Measurements from ENCODE around the gene CLCN5.

CLCN5 gene

DNA sequence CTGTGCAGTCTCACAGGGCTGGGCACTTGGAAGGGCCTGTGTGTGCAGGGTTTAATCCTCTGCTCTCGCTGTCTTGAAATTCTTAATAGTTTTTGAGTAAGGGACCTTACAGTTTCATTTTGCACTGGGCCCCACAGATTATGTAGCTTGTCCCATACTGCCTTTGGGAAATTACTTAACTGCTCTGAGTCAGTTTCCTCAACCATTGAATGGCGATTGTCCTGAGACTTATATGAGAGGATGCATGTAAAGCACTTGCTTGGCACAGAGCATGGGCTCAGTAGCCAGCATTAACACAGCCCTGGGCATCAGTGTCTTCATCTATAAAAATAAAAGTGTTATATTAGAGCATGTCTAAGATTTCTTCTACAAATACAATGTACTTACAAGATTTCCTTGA lies 55.8 kb downstream of the CLCN5 start:
- H3K9me3 ChIP-seq (ENCODE audit: control insufficient read depth, insufficient read depth, low read length), result no peaks in the 10 kb centered on the region
- H3K4me3 ChIP-seq (ENCODE audit: low read depth, low read length), result no peak overlapping the region
- H3K36me3 ChIP-seq (ENCODE audit: control insufficient read depth, insufficient read depth, low read length), result no peaks in the 10 kb centered on the region
- no peaks in the 10 kb centered on the region for H3K27me3 ChIP-seq (ENCODE audit: control insufficient read depth, insufficient read depth, low read length)
- H3K4me1 ChIP-seq (ENCODE audit: control insufficient read depth, insufficient read depth, low read length), result no peaks in the 10 kb centered on the region
- H3K9ac ChIP-seq (ENCODE audit: low read depth, low read length), result no peak overlapping the region

- H3K9ac ChIP-seq (ENCODE audit: low read depth, low read length), result no peak overlapping the region
- H3K4me1 ChIP-seq (ENCODE audit: control insufficient read depth, insufficient read depth, low read length), result no peaks in the 10 kb centered on the region
- H3K4me3 ChIP-seq (ENCODE audit: low read depth, low read length), result no peak overlapping the region
- no peaks in the 10 kb centered on the region for H3K9me3 ChIP-seq (ENCODE audit: control insufficient read depth, insufficient read depth, low read length)
- H3K27me3 ChIP-seq (ENCODE audit: control insufficient read depth, insufficient read depth, low read length), result no peaks in the 10 kb centered on the region
- no peaks in the 10 kb centered on the region for H3K36me3 ChIP-seq (ENCODE audit: control insufficient read depth, insufficient read depth, low read length)
These were observed 63.7 kb downstream of the CLCN5 start for GRCh38 chrX:49986058-49986457.

DNA sequence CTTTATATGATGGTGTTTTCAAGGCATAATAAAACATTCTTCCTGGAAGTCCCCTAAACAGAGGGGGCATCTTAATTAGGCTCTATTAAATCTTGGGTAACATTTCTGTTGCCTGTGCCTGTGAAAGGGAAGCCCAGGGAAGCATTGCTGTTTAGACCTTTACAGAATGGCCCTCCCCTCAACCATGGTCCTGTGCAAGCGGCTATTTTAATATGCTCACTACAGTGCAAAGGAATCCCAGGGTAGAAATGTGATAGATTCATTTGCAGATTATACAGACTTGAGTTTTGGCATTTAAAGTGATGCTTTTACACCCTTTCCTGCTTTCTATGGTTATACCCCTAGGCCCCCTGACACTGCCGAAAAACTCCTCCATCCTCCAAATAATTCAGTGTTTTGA lies 65.3 kb downstream of the CLCN5 start:
- no peaks in the 10 kb centered on the region for H3K36me3 ChIP-seq (ENCODE audit: control insufficient read depth, insufficient read depth, low read length)
- H3K27me3 ChIP-seq (ENCODE audit: control insufficient read depth, insufficient read depth, low read length), result no peaks in the 10 kb centered on the region
- peaks cover 5% of the 10 kb centered on the region for H3K9me3 ChIP-seq (ENCODE audit: control insufficient read depth, insufficient read depth, low read length)
- no peak overlapping the region for H3K9ac ChIP-seq (ENCODE audit: low read depth, low read length)
- H3K4me3 ChIP-seq (ENCODE audit: low read depth, low read length), result no peak overlapping the region
- H3K4me1 ChIP-seq (ENCODE audit: control insufficient read depth, insufficient read depth, low read length), result no peaks in the 10 kb centered on the region

GRCh38 chrX:49988143-49988542 lies 65.7 kb downstream of the CLCN5 start:
- Histone ChIP-seq H3K27me3 (ENCODE audit: control insufficient read depth, insufficient read depth, low read length) (no peaks in the 10 kb centered on the region), H3K4me3 (ENCODE audit: low read depth, low read length) (no peak overlapping the region), H3K9me3 (ENCODE audit: control insufficient read depth, insufficient read depth, low read length) (peaks cover 5% of the 10 kb centered on the region), H3K4me1 (ENCODE audit: control insufficient read depth, insufficient read depth, low read length) (no peaks in the 10 kb centered on the region), H3K9ac (ENCODE audit: low read depth, low read length) (no peak overlapping the region), H3K36me3 (ENCODE audit: control insufficient read depth, insufficient read depth, low read length) (no peaks in the 10 kb centered on the region)

DNA sequence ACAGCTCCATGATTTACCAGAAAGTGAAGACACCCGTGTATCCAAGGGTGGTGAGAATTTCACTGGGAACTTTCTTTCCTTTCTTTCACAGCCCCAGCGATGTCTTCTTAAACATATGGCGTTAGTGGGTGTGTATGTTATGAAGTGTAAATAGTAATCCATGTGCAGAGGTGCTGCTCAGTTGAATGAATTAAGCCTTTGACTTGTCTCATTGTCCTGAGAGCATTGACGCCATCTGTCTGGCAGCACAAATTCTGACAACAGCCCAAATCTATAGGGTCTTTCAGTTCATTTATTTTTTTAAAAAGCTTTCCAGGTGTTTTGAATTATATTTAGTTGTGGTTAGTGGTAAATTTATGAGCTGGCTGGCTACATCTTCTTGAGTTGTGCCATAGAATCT lies 69.4 kb downstream of the CLCN5 start:
- Histone ChIP-seq H3K4me1 (ENCODE audit: control insufficient read depth, insufficient read depth, low read length) (no peaks in the 10 kb centered on the region), H3K4me3 (ENCODE audit: low read depth, low read length) (no peak overlapping the region), H3K9me3 (ENCODE audit: control insufficient read depth, insufficient read depth, low read length) (peaks cover 5% of the 10 kb centered on the region), H3K27me3 (ENCODE audit: control insufficient read depth, insufficient read depth, low read length) (no peaks in the 10 kb centered on the region), H3K9ac (ENCODE audit: low read depth, low read length) (no peak overlapping the region), H3K36me3 (ENCODE audit: control insufficient read depth, insufficient read depth, low read length) (no peaks in the 10 kb centered on the region)

GRCh38 chrX:49992853-49993252 lies 70.5 kb downstream of the CLCN5 start:
- no peaks in the 10 kb centered on the region for H3K4me1 ChIP-seq (ENCODE audit: control insufficient read depth, insufficient read depth, low read length)
- H3K9me3 ChIP-seq (ENCODE audit: control insufficient read depth, insufficient read depth, low read length), result peaks cover 5% of the 10 kb centered on the region
- H3K27me3 ChIP-seq (ENCODE audit: control insufficient read depth, insufficient read depth, low read length), result no peaks in the 10 kb centered on the region
- H3K4me3 ChIP-seq (ENCODE audit: low read depth, low read length), result no peak overlapping the region
- H3K36me3 ChIP-seq (ENCODE audit: control insufficient read depth, insufficient read depth, low read length), result no peaks in the 10 kb centered on the region
- no peak overlapping the region for H3K9ac ChIP-seq (ENCODE audit: low read depth, low read length)

DNA sequence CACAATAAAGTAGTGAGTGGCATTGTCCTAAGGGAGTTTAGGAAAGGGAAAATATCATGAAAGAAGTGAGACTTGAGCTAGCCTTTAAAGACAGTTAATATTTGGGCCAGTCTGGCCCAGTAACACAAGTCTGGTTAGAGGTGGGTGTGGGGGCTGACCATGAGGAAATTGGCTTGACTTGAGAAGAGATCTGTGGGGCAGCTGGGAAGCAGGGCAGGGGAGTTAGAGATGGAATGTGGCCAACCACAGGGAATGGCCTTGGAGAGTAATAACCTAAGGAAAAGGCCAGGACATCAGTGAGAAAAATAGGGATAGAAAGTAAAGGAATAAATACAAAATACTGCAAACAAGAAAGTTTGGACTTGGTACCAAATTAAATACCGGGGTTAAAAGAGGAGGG lies 71.3 kb downstream of the CLCN5 start:
- Histone ChIP-seq H3K4me3 (ENCODE audit: low read depth, low read length) (no peak overlapping the region), H3K36me3 (ENCODE audit: control insufficient read depth, insufficient read depth, low read length) (no peaks in the 10 kb centered on the region), H3K9ac (ENCODE audit: low read depth, low read length) (no peak overlapping the region), H3K27me3 (ENCODE audit: control insufficient read depth, insufficient read depth, low read length) (no peaks in the 10 kb centered on the region), H3K9me3 (ENCODE audit: control insufficient read depth, insufficient read depth, low read length) (peaks cover 5% of the 10 kb centered on the region), H3K4me1 (ENCODE audit: control insufficient read depth, insufficient read depth, low read length) (no peaks in the 10 kb centered on the region)

DNA sequence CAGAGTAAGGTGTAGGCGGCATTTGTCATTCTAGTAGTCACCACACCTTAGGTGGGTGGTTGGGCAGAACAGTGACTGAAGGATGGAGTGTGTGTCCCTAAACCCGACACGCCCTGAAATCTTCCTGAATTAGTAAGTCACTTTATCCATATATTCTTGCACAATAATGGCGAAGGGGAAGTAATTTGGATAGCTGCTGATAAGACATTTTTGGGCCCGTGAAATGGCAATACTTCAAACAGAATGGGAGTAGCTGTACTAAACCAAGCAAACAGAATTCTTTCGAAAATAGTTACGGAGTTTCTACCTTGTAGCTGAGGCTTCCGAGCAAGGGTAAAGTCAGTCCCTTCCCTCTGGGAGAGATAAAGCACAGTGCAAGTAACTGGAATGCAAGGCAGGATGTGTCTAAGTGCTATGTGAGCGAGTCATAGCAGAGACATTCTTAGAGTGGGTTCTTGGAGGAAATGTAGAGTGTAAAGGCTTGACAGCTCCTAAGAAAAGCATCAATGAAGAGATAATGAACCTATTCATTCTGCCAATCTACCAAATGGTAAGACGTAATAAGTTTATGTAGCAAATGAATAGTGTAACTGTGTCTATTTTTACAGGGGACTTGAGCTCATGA lies 72.8 kb downstream of the CLCN5 start:
- Histone ChIP-seq H3K4me3 (ENCODE audit: low read depth, low read length) (no peak overlapping the region), H3K4me1 (ENCODE audit: control insufficient read depth, insufficient read depth, low read length) (no peaks in the 10 kb centered on the region), H3K9me3 (ENCODE audit: control insufficient read depth, insufficient read depth, low read length) (peaks cover 5% of the 10 kb centered on the region), H3K27me3 (ENCODE audit: control insufficient read depth, insufficient read depth, low read length) (no peaks in the 10 kb centered on the region), H3K36me3 (ENCODE audit: control insufficient read depth, insufficient read depth, low read length) (no peaks in the 10 kb centered on the region), H3K9ac (ENCODE audit: low read depth, low read length) (no peak overlapping the region)

DNA sequence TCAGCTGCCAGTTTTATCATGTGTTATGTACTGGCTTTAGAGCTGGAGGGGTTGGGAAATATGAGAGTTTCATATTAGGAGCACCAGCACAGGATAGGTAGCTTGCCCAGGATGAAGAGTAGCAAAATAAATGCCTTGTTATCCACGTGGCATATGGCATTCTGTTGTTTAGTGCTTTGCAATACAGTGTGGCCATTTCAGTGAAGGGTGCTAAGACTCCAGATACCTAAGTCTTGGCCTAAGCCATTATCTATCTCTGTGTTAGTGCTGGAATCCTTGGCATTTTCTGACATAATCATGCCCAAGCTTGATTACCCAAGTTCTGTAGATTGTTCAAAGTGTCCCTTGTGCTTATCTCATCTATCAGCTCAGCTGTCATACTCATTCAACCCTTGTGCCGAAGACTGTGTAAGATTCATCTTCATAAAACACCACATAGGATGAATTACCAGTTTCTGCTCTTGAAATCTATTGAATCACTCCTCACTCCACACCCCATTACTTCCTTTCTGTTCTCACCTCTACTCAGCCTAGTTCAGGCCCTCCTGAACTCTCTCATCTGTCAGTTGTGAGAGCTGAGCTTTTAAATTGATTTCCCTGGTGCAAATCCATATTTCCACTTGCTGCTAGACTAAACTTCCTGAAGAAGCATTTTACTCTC lies 73.5 kb downstream of the CLCN5 start:
- Histone ChIP-seq H3K4me3 (ENCODE audit: low read depth, low read length) (no peak overlapping the region), H3K9me3 (ENCODE audit: control insufficient read depth, insufficient read depth, low read length) (peaks cover 5% of the 10 kb centered on the region), H3K9ac (ENCODE audit: low read depth, low read length) (no peak overlapping the region), H3K27me3 (ENCODE audit: control insufficient read depth, insufficient read depth, low read length) (no peaks in the 10 kb centered on the region), H3K4me1 (ENCODE audit: control insufficient read depth, insufficient read depth, low read length) (no peaks in the 10 kb centered on the region), H3K36me3 (ENCODE audit: control insufficient read depth, insufficient read depth, low read length) (no peaks in the 10 kb centered on the region)

DNA sequence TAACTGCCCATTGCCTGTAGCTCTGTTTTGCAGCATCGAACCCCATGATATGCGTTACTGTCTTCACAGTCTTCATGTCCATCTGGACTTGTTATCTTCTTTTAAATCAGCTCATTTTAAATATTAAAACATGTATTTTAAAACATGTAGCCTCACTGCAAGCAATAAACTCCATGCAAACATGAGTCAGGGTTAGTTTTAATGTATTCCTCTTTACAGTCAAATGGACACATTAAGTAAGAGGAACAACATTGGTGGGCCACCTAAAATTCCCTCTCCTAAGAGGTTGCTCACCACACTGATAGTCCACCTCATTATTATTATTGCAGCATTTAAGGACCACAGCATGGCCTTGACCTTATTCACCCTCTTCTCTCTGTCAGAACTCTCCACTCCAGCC lies 74.1 kb downstream of the CLCN5 start:
- Histone ChIP-seq H3K36me3 (ENCODE audit: control insufficient read depth, insufficient read depth, low read length) (no peaks in the 10 kb centered on the region), H3K4me3 (ENCODE audit: low read depth, low read length) (no peak overlapping the region), H3K9me3 (ENCODE audit: control insufficient read depth, insufficient read depth, low read length) (peaks cover 5% of the 10 kb centered on the region), H3K9ac (ENCODE audit: low read depth, low read length) (no peak overlapping the region), H3K27me3 (ENCODE audit: control insufficient read depth, insufficient read depth, low read length) (no peaks in the 10 kb centered on the region), H3K4me1 (ENCODE audit: control insufficient read depth, insufficient read depth, low read length) (no peaks in the 10 kb centered on the region)

GRCh38 chrX:49999087-49999486 lies 76.7 kb downstream of the CLCN5 start:
- H3K4me3 ChIP-seq (ENCODE audit: low read depth, low read length), result no peak overlapping the region
- no peaks in the 10 kb centered on the region for H3K36me3 ChIP-seq (ENCODE audit: control insufficient read depth, insufficient read depth, low read length)
- H3K27me3 ChIP-seq (ENCODE audit: control insufficient read depth, insufficient read depth, low read length), result no peaks in the 10 kb centered on the region
- H3K9me3 ChIP-seq (ENCODE audit: control insufficient read depth, insufficient read depth, low read length), result peaks cover 4% of the 10 kb centered on the region
- H3K4me1 ChIP-seq (ENCODE audit: control insufficient read depth, insufficient read depth, low read length), result no peaks in the 10 kb centered on the region
- no peak overlapping the region for H3K9ac ChIP-seq (ENCODE audit: low read depth, low read length)

DNA sequence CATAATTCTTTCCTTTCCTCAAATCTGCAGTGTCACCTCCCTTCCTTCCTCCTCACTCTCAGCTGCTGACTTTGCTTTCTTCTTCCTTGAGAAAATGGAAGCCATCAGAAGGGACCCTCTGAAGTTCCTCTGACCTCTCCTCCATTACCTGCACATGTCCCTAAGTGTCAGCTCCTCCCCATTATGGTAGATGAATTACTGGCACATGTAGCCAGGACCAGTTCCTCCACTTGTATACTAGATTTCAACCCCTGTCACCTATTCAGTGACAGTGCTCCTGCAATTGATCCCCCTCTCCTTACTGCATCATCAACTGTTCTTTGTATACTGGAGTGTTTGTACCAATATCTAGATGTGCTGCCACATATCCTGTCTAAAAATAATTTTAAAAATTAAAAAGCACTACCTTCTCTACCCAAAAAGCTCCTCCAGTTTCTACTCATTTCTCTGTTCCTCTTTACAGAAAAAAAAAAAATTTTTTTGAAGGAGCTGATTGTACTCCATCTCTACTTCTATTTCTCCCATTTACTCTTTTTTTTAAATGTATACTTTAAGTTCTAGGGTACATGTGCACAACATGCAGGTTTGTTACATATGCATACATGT lies 78.6 kb downstream of the CLCN5 start:
- no peaks in the 10 kb centered on the region for H3K4me1 ChIP-seq (ENCODE audit: control insufficient read depth, insufficient read depth, low read length)

More for the DNA sequence above, 78.6 kb downstream of the CLCN5 start:
- H3K27me3 ChIP-seq (ENCODE audit: control insufficient read depth, insufficient read depth, low read length), result no peaks in the 10 kb centered on the region
- no peaks in the 10 kb centered on the region for H3K36me3 ChIP-seq (ENCODE audit: control insufficient read depth, insufficient read depth, low read length)
- peaks cover 4% of the 10 kb centered on the region for H3K9me3 ChIP-seq (ENCODE audit: control insufficient read depth, insufficient read depth, low read length)
- no peak overlapping the region for H3K4me3 ChIP-seq (ENCODE audit: low read depth, low read length)
- no peak overlapping the region for H3K9ac ChIP-seq (ENCODE audit: low read depth, low read length)

All from iPS-15b (cell line).